HCT116 (cell line): Measurements from ENCODE around the gene PRKD2. TPM values are rescaled to one million over a fixed set of nuclear protein-coding genes. Genes with fewer than 3 reads are reported as not detected.

Experiments used
- ATAC-seq: fragments of 200-7000 bp; cut with Tn5 transposase; 2 replicates; pipeline ENCODE4 v1.9.1; 2020; ENCODE audit warnings: mild to moderate bottlenecking, moderate library complexity
- BruUV-seq: library from RNA; stranded (reverse); fragments of 400-500 nt; replicated peaks from 2 replicates; lab custom pipeline; 2021; lab: Mats Ljungman, UMichigan
- CTCF ChIA-PET: fragments of 300-600 bp; sonication (Branson Sonifier 250); formaldehyde crosslinking; loops from one replicate; lab custom pipeline; 2021; ENCODE audit warnings: antibody characterized with exemption; lab: Charles Lee
- POLR2A ChIA-PET: fragments of 300-600, 350-600 bp; sonication (Branson Sonifier 250); formaldehyde crosslinking; loops from one replicate; lab custom pipeline; 2021; ENCODE audit warnings: antibody characterized with exemption; lab: Charles Lee
- RAD21 ChIA-PET, 2 experiments: fragments of 300-600 bp; sonication (Branson Sonifier 250); formaldehyde crosslinking; loops; one replicate each; lab custom pipeline; 2023; ENCODE audit warnings: low total read pairs in 2 of 2; ENCODE audit not compliant: uncharacterized antibody in 2 of 2, unreplicated experiment in 2 of 2, low non-redundant PET in 1 of 2; lab: Charles Lee
- DNase-seq: peaks from one replicate; pipeline ENCODE4 v3.0.0-alpha.2; 2010; ENCODE audit warnings: low read depth, low spot score
- H2AFZ ChIP-seq: fragments of 200-600 bp; shearing (Covaris generic), sonication (generic); 2 replicates; pipeline ENCODE4 v1.6.1; 2017; ENCODE audit warnings: low read depth, mixed run types, mixed read lengths, antibody characterized with exemption, low read length; ENCODE audit not compliant: poor library complexity, severe bottlenecking
- H3K27ac ChIP-seq: 2 replicates; pipeline ENCODE4 v1.5.1; 2012; ENCODE audit warnings: low read depth, low read length
- H3K27me3 ChIP-seq: fragments of 200-600 bp; sonication (generic); 2 replicates; pipeline ENCODE4 v1.6.1; 2016; ENCODE audit warnings: mixed run types, low read length, mixed read lengths; ENCODE audit not compliant: insufficient read depth
- H3K36me3 ChIP-seq, 2 experiments: fragments of 200-500 bp in 1 of 2; fragments of 200-600 bp in 1 of 2; sonication (Bioruptor generic) in 1 of 2; sonication (generic) in 1 of 2; 2 replicates each; pipeline versions ENCODE4 v1.5.1 to v1.6.1; 2014 to 2016; ENCODE audit warnings: low read length in 2 of 2, inconsistent platforms in 1 of 2, mixed read lengths in 1 of 2, mixed run types in 1 of 2; ENCODE audit not compliant: insufficient read depth in 2 of 2, control insufficient read depth in 1 of 2
- H3K4me1 ChIP-seq, 2 experiments: fragments of 200-600 bp in 1 of 2; sonication (generic) in 1 of 2; 2 replicates each; pipeline versions ENCODE4 v1.5.1 to v1.6.1; 2012 to 2017; ENCODE audit warnings: low read length in 2 of 2, inconsistent platforms in 1 of 2, mild to moderate bottlenecking in 1 of 2, mixed read lengths in 1 of 2, mixed run types in 1 of 2, moderate library complexity in 1 of 2; ENCODE audit not compliant: insufficient read depth in 2 of 2, control insufficient read depth in 1 of 2
- H3K4me2 ChIP-seq: fragments of 200-600 bp; sonication (generic); 2 replicates; pipeline ENCODE4 v1.6.1; 2017; ENCODE audit warnings: mixed run types, low read length, mixed read lengths
- H3K4me3 ChIP-seq, 2 experiments: fragments of 200-600 bp in 1 of 2; sonication (generic) in 1 of 2; replicated peaks in 1 of 2; 2 replicates each; pipeline ENCODE4 v1.5.1; 2011 to 2016; ENCODE audit warnings: low read length in 2 of 2, control low read depth in 1 of 2, low read depth in 1 of 2, mild to moderate bottlenecking in 1 of 2, mixed read lengths in 1 of 2, mixed run types in 1 of 2
- H3K79me2 ChIP-seq: fragments of 200-600 bp; sonication (generic); 2 replicates; pipeline ENCODE4 v1.6.1; 2017; ENCODE audit warnings: mild to moderate bottlenecking, mixed run types, low read length, moderate library complexity, mixed read lengths; ENCODE audit not compliant: insufficient read depth
- H3K9ac ChIP-seq: fragments of 200-600 bp; sonication (generic); 2 replicates; pipeline ENCODE4 v1.6.1; 2016; ENCODE audit warnings: low read length, mixed read lengths
- H3K9me2 ChIP-seq: fragments of 200-600 bp; sonication (generic), shearing (Covaris generic); 2 replicates; pipeline ENCODE4 v1.6.1; 2017; ENCODE audit warnings: mixed run types, mild to moderate bottlenecking, moderate library complexity; ENCODE audit not compliant: insufficient read depth
- H3K9me3 ChIP-seq, 2 experiments: fragments of 200-500 bp in 1 of 2; fragments of 200-600 bp in 1 of 2; sonication (Bioruptor generic) in 1 of 2; sonication (generic) in 1 of 2; 2 replicates each; pipeline ENCODE4 v1.6.1; 2014 to 2017; ENCODE audit warnings: low read length in 2 of 2, mixed read lengths in 2 of 2, inconsistent platforms in 1 of 2, low read depth in 1 of 2, mild to moderate bottlenecking in 1 of 2, mixed run types in 1 of 2, moderate library complexity in 1 of 2; ENCODE audit not compliant: control insufficient read depth in 1 of 2, insufficient read depth in 1 of 2
- H4K20me1 ChIP-seq: fragments of 200-600 bp; sonication (generic), shearing (Covaris generic); 2 replicates; pipeline ENCODE4 v1.6.1; 2017; ENCODE audit warnings: mixed run types, mild to moderate bottlenecking, moderate library complexity; ENCODE audit not compliant: insufficient read depth
- CTCF ChIP-seq, 3 experiments: fragments of 200-600 bp in 1 of 3; sonication (generic) in 1 of 3; IDR thresholded peaks in 2 of 3; conservative IDR thresholded peaks in 1 of 3; 2 replicates each; pipeline ENCODE4 v1.5.1; 2012 to 2017; ENCODE audit warnings: low read depth in 2 of 3, low read length in 2 of 3, antibody characterized with exemption in 1 of 3, borderline replicate concordance in 1 of 3, control low read depth in 1 of 3, mild to moderate bottlenecking in 1 of 3, mixed read lengths in 1 of 3, mixed run types in 1 of 3, moderate library complexity in 1 of 3; ENCODE audit not compliant: insufficient read depth in 1 of 3
- ELF1 ChIP-seq: IDR thresholded peaks from 2 replicates; pipeline ENCODE4 v1.6.1; 2012; ENCODE audit warnings: low read depth, borderline replicate concordance
- EZH2 ChIP-seq: fragments of 200-600 bp; sonication (generic); IDR thresholded peaks from 2 replicates; pipeline ENCODE4 v1.6.1; 2017; ENCODE audit warnings: antibody characterized with exemption, mixed run types
- FOSL1 ChIP-seq: IDR thresholded peaks from 2 replicates; pipeline ENCODE4 v1.6.1; 2012; ENCODE audit warnings: low read depth
- JUND ChIP-seq: IDR thresholded peaks from 2 replicates; pipeline ENCODE4 v1.6.1; 2012
- POLR2AphosphoS5 ChIP-seq: IDR thresholded peaks from 2 replicates; pipeline ENCODE4 v1.6.1; 2011; ENCODE audit warnings: mild to moderate bottlenecking, low read depth, low read length, moderate library complexity
- RAD21 ChIP-seq: IDR thresholded peaks from 2 replicates; pipeline ENCODE4 v1.6.1; 2012; ENCODE audit warnings: low read depth, mild to moderate bottlenecking
- REST ChIP-seq: IDR thresholded peaks from 2 replicates; pipeline ENCODE4 v1.6.1; 2012; ENCODE audit warnings: low read depth
- SIN3A ChIP-seq: IDR thresholded peaks from 2 replicates; pipeline ENCODE4 v1.6.1; 2012; ENCODE audit warnings: low read depth
- SP1 ChIP-seq: IDR thresholded peaks from 2 replicates; pipeline ENCODE4 v1.6.1; 2012; ENCODE audit warnings: low read depth
- SRF ChIP-seq: IDR thresholded peaks from 2 replicates; pipeline ENCODE4 v1.6.1; 2012; ENCODE audit warnings: low read depth
- TCF7L2 ChIP-seq: IDR thresholded peaks from 2 replicates; pipeline ENCODE4 v1.7.0; 2011; ENCODE audit warnings: borderline replicate concordance, inconsistent platforms; ENCODE audit not compliant: insufficient read depth, insufficient read length; ENCODE audit errors: extremely low read depth
- ZNF274 ChIP-seq: fragments of 200-500 bp; sonication (Bioruptor generic); IDR thresholded peaks from 2 replicates; pipeline ENCODE4 v1.6.1; 2014; ENCODE audit warnings: mild to moderate bottlenecking, low read depth, low read length, inconsistent platforms
- intact Hi-C: fragments of 100-400 bp; cut with micrococcal nuclease; formaldehyde crosslinking; loops from 2 replicates; pipeline ENCODE4 v1.10.0; 2022
- total RNA-seq: library from RNA; stranded (reverse); gene quantifications from one replicate; pipeline ENCODE4 v1.2.1, GENCODE V29; 2021; ENCODE audit not compliant: unreplicated experiment
- TF ChIP-seq, protein P1 (sequence below): IDR thresholded peaks from 2 replicates; pipeline ENCODE4 v1.6.1; 2012
- TF ChIP-seq, protein P2 (sequence below): IDR thresholded peaks from 2 replicates; pipeline ENCODE4 v1.6.1; 2012

PRKD2 gene
- total RNA-seq, 1 experiment from 2014 or later: 73.5 TPM

DNA sequence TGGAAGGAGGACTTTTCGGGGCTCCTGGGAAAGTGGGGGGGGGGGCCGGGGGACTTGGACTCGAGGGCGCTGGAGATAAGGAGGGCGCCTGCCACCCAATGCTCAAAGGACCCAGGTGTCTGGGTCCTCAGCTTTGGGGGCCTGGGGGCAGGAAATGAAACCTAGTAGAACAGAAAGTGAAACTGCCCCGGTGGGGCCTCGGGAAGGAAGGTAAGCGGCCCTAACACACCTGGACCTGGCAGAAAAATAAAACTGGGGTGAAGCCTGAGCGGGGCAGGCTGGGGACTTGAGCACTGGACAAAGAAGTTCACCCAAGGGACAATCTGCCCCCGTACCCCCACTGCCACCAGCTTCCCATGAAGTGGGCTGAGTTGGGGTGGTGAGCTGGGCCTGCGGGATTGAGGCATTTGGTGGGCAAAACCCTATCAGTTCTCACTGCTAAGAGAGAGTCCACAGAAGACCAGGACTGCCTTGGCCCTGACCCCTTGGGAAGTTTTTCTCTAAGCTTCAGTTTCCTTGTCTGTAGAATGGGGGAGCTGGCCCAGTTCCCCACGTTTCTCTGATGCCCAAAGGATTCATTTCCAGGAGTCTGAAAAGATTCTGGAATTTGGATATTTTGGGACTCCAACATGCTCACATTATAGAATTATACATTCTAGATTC is 2.3 kb downstream of the PRKD2 start:
- Histone ChIP-seq H2AFZ (no peak overlapping the region), H3K79me2 (peaks cover 31% of the 10 kb centered on the region), H3K36me3 (peaks cover 4 to 11% of the 10 kb centered on the region in 2 experiments; a peak in 2 of 4 replicates), H3K27me3 (no peaks in the 10 kb centered on the region), H3K9ac (peak overlapping the region; percentile 84), H3K4me1 (peaks cover 10 to 36% of the 10 kb centered on the region in 2 experiments; a peak in 3 of 4 replicates), H3K4me3 (peak overlapping the region; percentile 82 to 90), H4K20me1 (no peaks in the 10 kb centered on the region), H3K9me2 (no peaks in the 10 kb centered on the region), H3K9me3 (no peaks in the 10 kb centered on the region), H3K4me2 (peak overlapping the region; percentile 92), H3K27ac (peak overlapping the region; percentile 90)
- peak; percentile 16 for ATAC-seq
- DNase-seq: no peak
- CTCF ChIA-PET: interaction anchor here (0.7 to 1.9 kb wide), 7 partner anchors 11 to 100 kb away, joined by 3 to 17 read pairs (median 4); no protein-coding TSS in a partner anchor
- intact Hi-C loops: no loop called here
- RAD21 ChIA-PET: no interaction called here
- TSS peak; percentile 88 for BruUV-seq
- TF ChIP-seq POLR2AphosphoS5: no peak; the same call in 1 of the 2 replicates
- no peak for TF ChIP-seq SRF
- TF ChIP-seq ELF1: no peak
- TF ChIP-seq, protein P1, sequence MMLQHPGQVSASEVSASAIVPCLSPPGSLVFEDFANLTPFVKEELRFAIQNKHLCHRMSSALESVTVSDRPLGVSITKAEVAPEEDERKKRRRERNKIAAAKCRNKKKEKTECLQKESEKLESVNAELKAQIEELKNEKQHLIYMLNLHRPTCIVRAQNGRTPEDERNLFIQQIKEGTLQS: no peak
- TF ChIP-seq CTCF (IDR thresholded peaks at IDR 0.05 in 2 of 3, conservative IDR thresholded peaks at IDR 0.05 in 1 of 3; ENCODE audit: borderline replicate concordance in 1 of 3, insufficient read depth in 1 of 3, low read depth in 2 of 3, low read length in 2 of 3): no peak
- no peak for TF ChIP-seq TCF7L2
- TF ChIP-seq SP1: no peak
- no peak for TF ChIP-seq SIN3A
- TF ChIP-seq RAD21: no peak
- no peak for TF ChIP-seq FOSL1
- no peak for TF ChIP-seq ZNF274
- TF ChIP-seq, protein P2, sequence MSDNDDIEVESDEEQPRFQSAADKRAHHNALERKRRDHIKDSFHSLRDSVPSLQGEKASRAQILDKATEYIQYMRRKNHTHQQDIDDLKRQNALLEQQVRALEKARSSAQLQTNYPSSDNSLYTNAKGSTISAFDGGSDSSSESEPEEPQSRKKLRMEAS: no peak
- no peak for TF ChIP-seq JUND
- TF ChIP-seq REST: no peak
- no peak for TF ChIP-seq EZH2
- POLR2A ChIA-PET: interaction anchor here (0.5 to 1.8 kb wide), 6 partner anchors 12 to 114 kb away, joined by 3 to 8 read pairs (median 4); partner anchors contain the start of gene CALM3
